Measurements from ENCODE around the gene KRTAP10-11.

The KRTAP10-11 gene

DNA sequence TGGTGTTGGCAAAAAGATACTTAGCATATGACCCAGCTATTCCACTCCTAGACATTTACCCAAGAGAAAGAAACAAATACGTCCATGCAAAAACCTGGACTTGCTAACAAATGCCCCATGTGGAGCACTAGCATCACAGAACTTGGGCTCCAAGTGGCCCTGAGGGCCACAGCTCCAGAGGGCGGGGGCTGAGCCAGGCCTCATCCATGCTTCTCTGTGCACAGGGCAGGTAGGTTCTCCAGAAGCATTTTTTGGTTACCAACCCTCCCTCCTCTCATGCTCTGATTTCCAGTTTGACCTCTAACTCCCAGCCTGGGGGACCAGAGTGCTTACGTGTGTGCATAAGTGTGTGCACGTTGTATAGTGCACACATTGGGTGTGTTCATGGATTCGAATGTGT lies 18.5 kb downstream of the KRTAP10-11 start:
- DNase-seq (ENCODE audit: insufficient read length, low spot score) = no peak
- no peak for FAIRE-seq
- TF ChIP-seq, protein P1, sequence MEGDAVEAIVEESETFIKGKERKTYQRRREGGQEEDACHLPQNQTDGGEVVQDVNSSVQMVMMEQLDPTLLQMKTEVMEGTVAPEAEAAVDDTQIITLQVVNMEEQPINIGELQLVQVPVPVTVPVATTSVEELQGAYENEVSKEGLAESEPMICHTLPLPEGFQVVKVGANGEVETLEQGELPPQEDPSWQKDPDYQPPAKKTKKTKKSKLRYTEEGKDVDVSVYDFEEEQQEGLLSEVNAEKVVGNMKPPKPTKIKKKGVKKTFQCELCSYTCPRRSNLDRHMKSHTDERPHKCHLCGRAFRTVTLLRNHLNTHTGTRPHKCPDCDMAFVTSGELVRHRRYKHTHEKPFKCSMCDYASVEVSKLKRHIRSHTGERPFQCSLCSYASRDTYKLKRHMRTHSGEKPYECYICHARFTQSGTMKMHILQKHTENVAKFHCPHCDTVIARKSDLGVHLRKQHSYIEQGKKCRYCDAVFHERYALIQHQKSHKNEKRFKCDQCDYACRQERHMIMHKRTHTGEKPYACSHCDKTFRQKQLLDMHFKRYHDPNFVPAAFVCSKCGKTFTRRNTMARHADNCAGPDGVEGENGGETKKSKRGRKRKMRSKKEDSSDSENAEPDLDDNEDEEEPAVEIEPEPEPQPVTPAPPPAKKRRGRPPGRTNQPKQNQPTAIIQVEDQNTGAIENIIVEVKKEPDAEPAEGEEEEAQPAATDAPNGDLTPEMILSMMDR (IDR thresholded peaks at IDR 0.05; ENCODE audit: insufficient read depth, missing control alignments) = no peak

DNA sequence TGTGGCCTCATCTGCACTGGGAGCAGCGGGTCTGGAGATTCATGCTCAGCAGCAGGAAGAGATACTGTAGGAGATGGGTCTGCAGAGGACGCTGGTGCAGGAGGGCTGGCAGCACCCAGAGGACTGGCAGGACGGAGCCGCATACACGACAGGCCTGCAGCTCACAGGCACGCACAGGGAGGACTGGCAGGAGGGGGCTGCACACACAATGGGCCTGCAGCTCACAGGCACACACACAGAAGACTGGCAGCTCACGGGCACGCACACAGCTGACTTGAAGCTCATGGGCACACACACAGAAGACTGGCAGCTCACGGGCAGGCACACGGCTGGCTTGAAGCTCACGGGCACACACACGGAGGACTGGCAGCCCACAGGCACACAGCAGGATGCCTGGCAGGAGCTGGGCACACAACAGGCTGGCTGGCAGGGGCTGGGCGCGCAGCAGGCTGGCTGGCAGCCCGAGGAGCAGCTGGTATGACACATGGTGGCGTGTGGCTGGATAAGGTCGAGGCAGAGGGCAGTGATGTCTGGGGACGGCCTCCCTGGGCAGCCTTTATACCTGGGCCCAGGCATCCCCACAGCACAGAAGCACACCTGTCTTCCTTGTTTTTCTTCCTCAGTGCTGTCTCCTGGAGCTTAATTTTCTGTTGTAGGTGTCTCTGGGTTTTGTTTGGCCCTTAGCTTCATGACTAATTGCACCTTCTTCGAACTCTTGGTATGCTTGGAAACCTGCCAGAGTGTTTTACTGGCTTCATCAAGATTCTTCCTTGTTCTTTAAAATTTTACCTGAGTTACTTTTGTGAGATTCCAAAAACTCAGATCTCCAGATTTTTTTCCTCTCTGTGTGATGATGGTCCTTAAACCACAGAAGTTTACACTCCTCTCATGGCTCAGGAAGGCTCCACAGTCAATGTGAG lies 20.4 kb downstream of the KRTAP10-11 start, which contains the start of gene KRTAP12-2:
Gene KRTAP12-2, minus strand, starts transcription at position 527 of the 920 bp plus-strand sequence. Its CDS starts 41 bp downstream, at position 486.
- FAIRE-seq (no peak), DNase-seq (ENCODE audit: insufficient read length, low spot score) (no peak)
- TF ChIP-seq, protein P1 (IDR thresholded peaks at IDR 0.05; ENCODE audit: insufficient read depth, missing control alignments) = no peak

DNA sequence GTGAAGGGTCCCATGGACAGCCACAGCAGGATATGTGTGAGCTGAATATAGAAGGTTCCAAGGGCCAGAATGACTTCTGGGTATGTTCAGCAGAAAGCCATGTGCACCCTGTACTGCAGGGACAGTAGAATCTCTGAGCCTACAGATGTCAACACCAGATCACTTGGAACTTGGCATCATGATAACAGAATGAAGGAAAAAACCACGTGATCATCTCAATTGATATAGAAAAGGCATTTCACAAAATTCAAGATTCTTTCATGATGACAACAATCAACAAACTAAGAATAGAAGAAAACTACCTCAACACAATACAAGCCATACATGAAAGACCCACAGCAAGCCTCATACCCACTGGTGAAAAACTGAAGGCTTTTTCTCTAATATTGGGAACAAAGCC lies 21.4 kb downstream of the KRTAP10-11 start:
- FAIRE-seq = no peak
- TF ChIP-seq, protein P1 (IDR thresholded peaks at IDR 0.05; ENCODE audit: insufficient read depth, missing control alignments) = no peak
- no peak for DNase-seq (ENCODE audit: insufficient read length, low spot score)

DNA sequence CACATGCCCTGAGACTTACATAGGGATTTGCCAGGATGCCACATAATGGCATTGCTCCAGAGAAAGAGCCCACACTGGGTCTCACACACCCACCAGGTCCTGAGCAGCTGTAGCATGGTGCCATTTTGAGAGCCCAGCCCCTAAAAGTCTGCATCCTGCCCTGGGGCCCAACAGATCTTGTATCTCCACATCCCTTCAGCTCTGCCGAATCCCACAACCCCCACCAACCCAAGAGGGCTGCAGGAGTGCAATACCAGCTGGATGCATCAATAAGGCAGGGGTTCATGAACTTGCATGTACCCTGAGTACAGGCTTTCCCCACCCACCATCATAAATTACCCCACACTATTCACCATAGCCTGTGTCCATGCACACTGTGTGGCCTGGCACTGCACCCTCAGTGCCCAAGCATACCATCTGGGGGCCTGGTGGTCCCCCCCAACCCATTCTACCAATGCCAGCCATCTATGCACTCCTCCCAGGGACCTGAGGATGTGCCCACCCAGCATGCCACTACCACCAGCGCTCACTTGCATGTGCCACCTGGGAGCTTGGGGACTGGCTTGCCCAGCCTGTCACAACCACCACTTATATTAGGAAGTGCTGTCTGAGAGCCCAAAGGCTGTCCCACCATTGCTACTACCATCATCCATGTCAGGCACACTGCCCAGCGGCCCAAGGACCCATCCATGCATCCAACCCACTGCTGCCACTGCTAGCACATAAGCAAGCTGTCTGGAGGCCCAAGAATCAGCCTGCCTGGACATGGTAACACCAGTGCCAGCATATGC lies 24.6 kb downstream of the KRTAP10-11 start:
- no peak for FAIRE-seq
- TF ChIP-seq, protein P1 (IDR thresholded peaks at IDR 0.05; ENCODE audit: insufficient read depth, missing control alignments) = no peak
- DNase-seq (ENCODE audit: insufficient read length, low spot score) = no peak

DNA sequence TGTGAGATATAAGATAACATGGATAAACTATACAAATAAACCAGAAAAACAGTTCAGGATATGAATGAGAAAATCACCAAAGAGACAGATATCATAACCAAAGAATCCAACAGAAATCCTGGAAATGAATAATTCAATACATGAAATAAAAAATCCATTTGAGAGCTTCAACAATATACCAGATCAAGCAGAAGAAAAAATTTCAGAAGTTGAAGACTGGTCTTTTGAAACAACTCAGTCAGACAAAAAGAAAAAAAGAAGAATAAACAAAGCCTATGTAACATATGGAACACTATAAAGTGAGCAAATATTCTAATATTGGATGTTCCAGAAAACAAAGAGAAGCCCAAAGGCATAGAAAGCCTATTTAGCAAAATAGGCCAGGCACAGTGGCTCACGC lies 25.7 kb downstream of the KRTAP10-11 start:
- TF ChIP-seq, protein P1 (IDR thresholded peaks at IDR 0.05; ENCODE audit: insufficient read depth, missing control alignments) = no peak
- DNase-seq (ENCODE audit: insufficient read length, low spot score) (no peak), FAIRE-seq (no peak)

DNA sequence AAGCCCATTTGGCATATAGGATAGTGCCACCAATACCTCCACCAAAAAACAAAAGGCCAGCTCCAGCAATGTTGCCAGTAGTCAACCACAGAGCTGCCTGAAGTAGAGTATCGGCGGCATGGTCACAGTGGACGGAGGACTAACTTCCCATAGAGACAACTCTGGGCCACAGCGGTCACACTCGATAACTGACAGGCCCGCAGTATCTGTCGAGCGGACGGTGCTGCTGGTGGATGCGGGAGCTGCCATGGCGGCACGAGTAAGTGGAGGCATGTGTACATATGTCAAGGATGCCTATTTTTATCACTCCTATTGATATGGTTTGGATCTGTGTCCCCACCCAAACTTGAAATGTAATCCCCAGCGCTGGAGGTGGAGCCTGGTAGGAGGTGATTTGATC lies 31.7 kb downstream of the KRTAP10-11 start:
- TF ChIP-seq, protein P1 (IDR thresholded peaks at IDR 0.05; ENCODE audit: insufficient read depth, missing control alignments) = no peak
- DNase-seq (ENCODE audit: insufficient read length, low spot score) (no peak), FAIRE-seq (no peak)

All from D721Med (cell line).